ENCODE data around the gene TMEM92. TPM values are rescaled to one million over a fixed set of nuclear protein-coding genes. Genes with fewer than 3 reads are reported as not detected.

The TMEM92 gene
- 2.7 and 13.2 TPM in 2 replicates for total RNA-seq

DNA sequence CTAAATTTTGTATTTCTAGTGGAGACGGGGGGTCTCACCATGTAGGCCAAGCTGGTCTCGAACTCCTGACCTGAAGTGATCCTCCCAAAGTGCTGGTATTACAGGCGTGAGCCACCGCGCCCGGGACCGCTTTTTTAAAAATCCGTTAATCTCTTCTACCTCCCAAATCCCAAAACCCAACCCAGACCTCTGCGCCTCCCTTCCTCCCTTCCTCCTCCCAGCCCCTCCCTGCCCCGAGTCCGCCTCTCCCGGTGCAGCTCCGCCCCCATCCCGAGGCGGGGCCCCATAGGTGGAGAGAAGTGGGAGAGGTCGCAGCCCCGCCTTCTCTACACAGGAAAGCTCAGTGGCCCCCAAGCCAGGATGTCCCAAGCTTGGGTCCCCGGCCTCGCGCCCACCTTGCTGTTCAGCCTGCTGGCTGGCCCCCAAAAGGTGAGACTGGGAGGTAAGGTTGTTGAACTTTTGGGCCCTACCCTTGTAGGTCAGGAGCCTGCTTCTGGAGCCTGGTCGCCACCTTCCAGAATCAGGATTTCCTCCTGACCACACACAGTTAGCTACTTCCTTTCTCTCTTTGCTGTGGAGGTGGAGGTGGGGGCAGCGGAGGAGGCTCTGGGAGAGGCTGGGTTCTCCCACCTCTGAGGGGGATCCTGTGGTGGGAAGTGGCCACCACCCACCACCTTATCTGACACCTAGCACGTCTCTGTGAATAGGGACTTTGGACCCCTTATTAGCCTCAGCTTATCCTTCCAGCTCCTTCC is at the start of gene TMEM92:
Gene TMEM92, plus strand, starts transcription at position 325 of the 755 bp plus-strand sequence. Its CDS starts 36 bp downstream, at position 361.
- TF ChIP-seq, protein P1, sequence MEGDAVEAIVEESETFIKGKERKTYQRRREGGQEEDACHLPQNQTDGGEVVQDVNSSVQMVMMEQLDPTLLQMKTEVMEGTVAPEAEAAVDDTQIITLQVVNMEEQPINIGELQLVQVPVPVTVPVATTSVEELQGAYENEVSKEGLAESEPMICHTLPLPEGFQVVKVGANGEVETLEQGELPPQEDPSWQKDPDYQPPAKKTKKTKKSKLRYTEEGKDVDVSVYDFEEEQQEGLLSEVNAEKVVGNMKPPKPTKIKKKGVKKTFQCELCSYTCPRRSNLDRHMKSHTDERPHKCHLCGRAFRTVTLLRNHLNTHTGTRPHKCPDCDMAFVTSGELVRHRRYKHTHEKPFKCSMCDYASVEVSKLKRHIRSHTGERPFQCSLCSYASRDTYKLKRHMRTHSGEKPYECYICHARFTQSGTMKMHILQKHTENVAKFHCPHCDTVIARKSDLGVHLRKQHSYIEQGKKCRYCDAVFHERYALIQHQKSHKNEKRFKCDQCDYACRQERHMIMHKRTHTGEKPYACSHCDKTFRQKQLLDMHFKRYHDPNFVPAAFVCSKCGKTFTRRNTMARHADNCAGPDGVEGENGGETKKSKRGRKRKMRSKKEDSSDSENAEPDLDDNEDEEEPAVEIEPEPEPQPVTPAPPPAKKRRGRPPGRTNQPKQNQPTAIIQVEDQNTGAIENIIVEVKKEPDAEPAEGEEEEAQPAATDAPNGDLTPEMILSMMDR (conservative IDR thresholded peaks at IDR 0.05; ENCODE audit: low read depth, low read length), result no peak
- H3K4me3 ChIP-seq (ENCODE audit: low read depth, low read length), result peak within 1 kb of the TSS; percentile 63
- no peak for DNase-seq (ENCODE audit: low read depth)

DNA sequence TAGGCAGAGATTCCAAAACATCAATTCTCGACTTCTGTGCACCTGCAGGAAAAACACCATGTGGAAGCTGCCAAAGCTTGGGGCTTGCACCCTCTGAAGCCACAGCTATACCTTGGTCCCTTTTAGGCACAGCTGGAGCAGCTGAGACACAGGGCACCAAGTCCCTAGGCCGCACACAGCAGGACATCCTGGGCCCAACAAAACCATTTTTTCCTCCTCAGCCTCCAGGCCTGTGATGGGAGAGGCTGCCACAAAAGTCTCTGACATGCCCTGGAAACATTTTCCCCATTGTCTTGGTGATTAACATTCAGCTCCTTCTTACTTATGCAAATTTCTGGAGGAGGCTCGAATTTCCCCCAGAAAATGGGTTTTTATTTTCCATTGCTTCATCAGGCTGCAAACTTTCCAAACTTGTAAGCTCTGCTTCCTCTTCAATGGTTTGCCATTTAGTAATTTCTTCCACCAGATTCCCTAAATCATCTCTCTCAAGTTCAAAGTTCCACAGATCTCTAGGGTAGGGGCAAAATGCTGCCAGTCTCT is 48.5 kb upstream of the TMEM92 start:
- no peak for DNase-seq (ENCODE audit: low read depth)
- no peak overlapping the region for H3K4me3 ChIP-seq (ENCODE audit: low read depth, low read length)
- TF ChIP-seq, protein P1 (conservative IDR thresholded peaks at IDR 0.05; ENCODE audit: low read depth, low read length), result no peak

DNA sequence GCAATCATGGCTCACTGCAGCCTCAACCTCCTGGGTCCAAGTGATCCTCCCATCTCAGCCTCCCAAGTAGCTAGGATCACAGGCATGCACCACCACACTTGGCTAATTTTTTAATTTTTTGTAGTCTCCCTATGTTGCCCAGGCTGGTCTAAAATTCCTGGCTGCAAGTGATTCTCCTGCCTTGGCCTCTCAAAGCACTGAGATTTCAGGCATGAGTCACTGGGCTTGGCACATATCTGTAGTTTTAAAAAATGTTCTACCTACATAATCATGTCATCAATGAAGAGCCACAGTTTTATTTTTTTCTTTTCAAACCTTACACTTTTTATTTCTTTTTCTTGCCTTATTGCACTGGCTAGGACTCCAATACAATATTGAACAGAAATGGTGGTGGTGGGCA is 39.7 kb upstream of the TMEM92 start:
- H3K4me3 ChIP-seq (ENCODE audit: low read depth, low read length), result no peak overlapping the region
- no peak for DNase-seq (ENCODE audit: low read depth)
- TF ChIP-seq, protein P1 (conservative IDR thresholded peaks at IDR 0.05; ENCODE audit: low read depth, low read length), result no peak

DNA sequence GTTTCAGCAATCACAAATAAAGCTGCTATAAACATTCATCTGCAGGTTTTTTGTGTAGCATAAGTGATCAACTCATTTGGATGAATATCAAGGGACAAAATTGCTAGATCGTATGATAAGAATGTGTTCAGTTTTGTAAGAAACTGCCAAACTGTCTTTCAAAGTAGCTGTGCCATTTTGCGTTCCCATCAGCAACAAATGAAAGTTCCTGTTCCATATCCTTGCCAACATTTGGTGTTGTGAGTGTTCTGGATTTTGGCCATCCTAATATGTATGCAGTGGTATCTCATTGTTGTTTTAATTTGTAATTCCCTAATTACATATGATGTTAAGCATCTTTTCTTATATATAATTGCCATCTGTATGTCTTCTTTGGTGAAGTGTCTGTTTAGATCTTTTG is 36.4 kb upstream of the TMEM92 start:
- DNase-seq (ENCODE audit: low read depth), result no peak
- H3K4me3 ChIP-seq (ENCODE audit: low read depth, low read length), result no peak overlapping the region
- TF ChIP-seq, protein P1 (conservative IDR thresholded peaks at IDR 0.05; ENCODE audit: low read depth, low read length), result no peak

DNA sequence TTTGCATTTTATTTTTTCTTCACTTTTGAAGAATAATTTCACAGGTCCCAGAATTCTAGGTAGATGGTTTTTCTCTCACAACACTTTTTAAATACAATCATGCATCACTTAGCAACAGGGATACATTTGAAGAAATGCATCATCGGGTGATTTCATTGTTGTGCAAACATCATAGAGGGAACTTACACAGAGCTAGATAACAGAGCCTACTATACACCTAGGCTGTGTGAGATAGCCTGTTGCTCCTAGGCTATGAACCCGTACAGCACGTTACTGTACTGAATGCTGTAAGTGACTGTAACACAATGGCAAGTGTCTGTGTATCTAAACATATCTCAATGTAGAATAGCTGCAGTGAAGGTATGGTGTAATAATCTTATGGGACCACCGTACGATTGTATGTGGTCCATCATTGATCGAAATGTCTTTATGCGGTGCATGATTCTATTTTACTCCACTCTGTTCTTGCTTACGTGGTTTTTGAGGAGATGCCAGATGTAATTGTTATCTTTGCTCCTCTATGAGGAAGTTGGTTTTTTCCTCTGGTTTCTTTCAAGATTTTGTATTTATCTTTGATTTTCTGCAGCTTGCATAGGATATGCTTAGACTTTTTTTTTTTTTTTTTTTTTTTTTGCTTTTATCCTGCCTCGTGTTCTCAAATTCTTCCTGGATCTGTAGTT is 35.5 kb upstream of the TMEM92 start:
- no peak overlapping the region for H3K4me3 ChIP-seq (ENCODE audit: low read depth, low read length)
- DNase-seq (ENCODE audit: low read depth), result no peak
- TF ChIP-seq, protein P1 (conservative IDR thresholded peaks at IDR 0.05; ENCODE audit: low read depth, low read length), result no peak

DNA sequence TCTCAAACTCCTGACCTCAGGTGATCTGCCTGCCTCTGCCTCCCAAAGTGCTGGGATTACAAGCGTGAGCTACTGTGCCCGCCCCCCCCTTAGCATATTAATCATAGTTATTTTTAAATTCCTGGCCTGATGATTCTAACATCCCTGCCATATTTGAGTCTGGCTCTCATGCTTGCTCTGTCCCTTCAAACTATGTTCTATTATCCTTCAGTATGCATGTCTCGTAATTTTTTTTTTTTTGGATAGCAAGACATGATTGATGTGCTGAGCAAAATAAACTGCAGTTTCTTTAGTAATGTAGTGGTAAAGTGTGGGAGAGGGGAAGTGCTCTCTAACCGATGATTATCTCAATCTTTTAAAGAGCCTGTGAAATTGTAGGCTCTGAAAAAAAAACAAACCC is 34.3 kb upstream of the TMEM92 start:
- TF ChIP-seq, protein P1 (conservative IDR thresholded peaks at IDR 0.05; ENCODE audit: low read depth, low read length), result no peak
- no peak overlapping the region for H3K4me3 ChIP-seq (ENCODE audit: low read depth, low read length)
- no peak for DNase-seq (ENCODE audit: low read depth)

Data from epithelial cell of proximal tubule (primary cell).